DMS114 treated with DMSO at 0.1 percent for 48 hours (cell line): ENCODE data around the gene PRKAR1A.
"Not testable (repeated sequence)": the region's sequence is repeated elsewhere in the genome, so short reads cannot be mapped to it uniquely, and the experiment has no call there.

ENCODE experiments used
- DNase-seq: peaks from one replicate; lab custom pipeline; 2025; ENCODE audit not compliant: unreplicated experiment; lab: John Stamatoyannopoulos, UW

The PRKAR1A gene

GRCh38 chr17:68577497-68577821, 65.2 kb downstream of the PRKAR1A start:
- no peak for DNase-seq

GRCh38 chr17:68578236-68578635, 66.0 kb downstream of the PRKAR1A start:
- DNase-seq = no peak

- no peak for DNase-seq
Observed at GRCh38 chr17:68579194-68579927, 67.1 kb downstream of the PRKAR1A start.

GRCh38 chr17:68580236-68580770, 68.1 kb downstream of the PRKAR1A start:
- no peak for DNase-seq

- DNase-seq = no peak
Observed at GRCh38 chr17:68581863-68582645, 69.8 kb downstream of the PRKAR1A start.

GRCh38 chr17:68582867-68583266, 70.6 kb downstream of the PRKAR1A start:
- not testable (repeated sequence) for DNase-seq

- DNase-seq = no peak
Observed at GRCh38 chr17:68584581-68585303, 72.5 kb downstream of the PRKAR1A start.

- no peak for DNase-seq
Observed at GRCh38 chr17:68585643-68586042, 73.4 kb downstream of the PRKAR1A start.

GRCh38 chr17:68587026-68587425, 74.8 kb downstream of the PRKAR1A start:
- DNase-seq = no peak

GRCh38 chr17:68587847-68588246, 75.6 kb downstream of the PRKAR1A start:
- no peak for DNase-seq

GRCh38 chr17:68588362-68588761, 76.1 kb downstream of the PRKAR1A start:
- no peak for DNase-seq

- DNase-seq = no peak
Observed at GRCh38 chr17:68589086-68589485, 76.9 kb downstream of the PRKAR1A start.

- DNase-seq = peak; percentile 60
Observed at GRCh38 chr17:68591583-68591982, 79.4 kb downstream of the PRKAR1A start.

GRCh38 chr17:68592009-68592408, 79.8 kb downstream of the PRKAR1A start:
- no peak for DNase-seq

GRCh38 chr17:68592682-68593641, 80.7 kb downstream of the PRKAR1A start:
- no peak for DNase-seq

GRCh38 chr17:68594552-68594951, 82.3 kb downstream of the PRKAR1A start:
- no peak for DNase-seq

- no peak for DNase-seq
Observed at GRCh38 chr17:68595496-68595895, 83.3 kb downstream of the PRKAR1A start.

GRCh38 chr17:68595986-68596385, 83.8 kb downstream of the PRKAR1A start:
- DNase-seq = no peak

- no peak for DNase-seq
Observed at GRCh38 chr17:68596411-68596945, 84.2 kb downstream of the PRKAR1A start.

GRCh38 chr17:68598074-68598473, 85.8 kb downstream of the PRKAR1A start:
- DNase-seq = no peak
